GM12872 (cell line): ENCODE results near the gene PRKN.

Source experiments
- TF ChIP-seq, protein P1 (sequence below): IDR thresholded peaks from 3 replicates; pipeline ENCODE4 v1.5.1; 2011; ENCODE audit warnings: low read depth, mild to moderate bottlenecking, low read length, moderate library complexity; ENCODE audit not compliant: insufficient read depth

Gene PRKN

DNA sequence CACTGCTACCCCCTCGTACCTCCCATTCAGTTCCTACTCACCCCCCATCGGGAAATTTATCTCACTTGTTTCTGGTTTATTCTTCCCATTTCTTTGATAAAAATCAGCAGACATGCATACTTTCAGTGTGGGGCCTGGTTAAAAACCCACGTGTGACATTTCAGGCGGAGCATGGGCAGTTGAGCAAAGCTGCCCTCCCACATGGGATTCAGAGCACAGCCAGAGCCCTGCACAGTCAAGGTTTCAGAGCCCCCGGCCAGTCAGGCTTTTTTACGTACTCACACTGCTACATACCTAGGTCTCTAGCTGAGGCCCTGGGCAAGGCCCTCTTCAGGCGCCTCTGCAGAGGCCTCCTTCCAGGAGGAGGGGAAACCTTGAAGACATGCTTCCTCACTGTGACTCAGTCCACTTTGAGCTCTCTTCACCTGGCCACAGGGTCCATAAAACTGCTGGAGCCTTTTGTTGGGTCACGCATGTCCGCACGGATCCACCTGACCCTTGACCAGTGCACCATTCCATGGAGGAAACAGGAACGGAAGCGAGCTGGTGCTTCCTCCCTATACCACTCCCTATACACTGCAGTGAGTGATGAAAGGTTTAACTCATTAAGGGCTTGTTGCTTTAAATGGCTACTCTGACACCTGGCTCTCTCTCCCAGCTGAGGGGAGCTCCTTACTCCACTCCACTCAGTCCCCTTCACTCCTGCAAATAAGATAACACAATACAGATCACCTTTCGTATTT, 713.3 kb downstream of the PRKN start:
- TF ChIP-seq, protein P1, sequence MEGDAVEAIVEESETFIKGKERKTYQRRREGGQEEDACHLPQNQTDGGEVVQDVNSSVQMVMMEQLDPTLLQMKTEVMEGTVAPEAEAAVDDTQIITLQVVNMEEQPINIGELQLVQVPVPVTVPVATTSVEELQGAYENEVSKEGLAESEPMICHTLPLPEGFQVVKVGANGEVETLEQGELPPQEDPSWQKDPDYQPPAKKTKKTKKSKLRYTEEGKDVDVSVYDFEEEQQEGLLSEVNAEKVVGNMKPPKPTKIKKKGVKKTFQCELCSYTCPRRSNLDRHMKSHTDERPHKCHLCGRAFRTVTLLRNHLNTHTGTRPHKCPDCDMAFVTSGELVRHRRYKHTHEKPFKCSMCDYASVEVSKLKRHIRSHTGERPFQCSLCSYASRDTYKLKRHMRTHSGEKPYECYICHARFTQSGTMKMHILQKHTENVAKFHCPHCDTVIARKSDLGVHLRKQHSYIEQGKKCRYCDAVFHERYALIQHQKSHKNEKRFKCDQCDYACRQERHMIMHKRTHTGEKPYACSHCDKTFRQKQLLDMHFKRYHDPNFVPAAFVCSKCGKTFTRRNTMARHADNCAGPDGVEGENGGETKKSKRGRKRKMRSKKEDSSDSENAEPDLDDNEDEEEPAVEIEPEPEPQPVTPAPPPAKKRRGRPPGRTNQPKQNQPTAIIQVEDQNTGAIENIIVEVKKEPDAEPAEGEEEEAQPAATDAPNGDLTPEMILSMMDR, result no peak

DNA sequence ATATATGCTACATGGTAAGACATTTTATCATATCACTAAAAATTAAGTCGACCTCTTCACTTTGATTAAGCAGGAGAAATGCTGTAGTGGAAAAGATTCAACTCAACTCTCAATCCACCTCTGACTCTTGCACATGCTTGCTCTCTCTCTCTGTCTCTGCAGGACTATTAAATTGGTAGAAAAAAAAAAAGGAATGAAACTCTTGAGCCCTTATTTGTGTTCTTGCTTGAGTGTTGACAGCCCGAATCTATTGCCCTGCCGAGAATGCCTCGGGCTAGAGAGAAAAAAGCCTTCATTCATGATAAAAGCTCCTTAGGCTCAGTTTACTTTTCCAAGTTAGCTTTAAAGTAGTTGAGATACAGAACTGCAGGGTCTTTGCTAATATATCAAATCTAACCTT, 722.2 kb downstream of the PRKN start:
- TF ChIP-seq, protein P1, result no peak

DNA sequence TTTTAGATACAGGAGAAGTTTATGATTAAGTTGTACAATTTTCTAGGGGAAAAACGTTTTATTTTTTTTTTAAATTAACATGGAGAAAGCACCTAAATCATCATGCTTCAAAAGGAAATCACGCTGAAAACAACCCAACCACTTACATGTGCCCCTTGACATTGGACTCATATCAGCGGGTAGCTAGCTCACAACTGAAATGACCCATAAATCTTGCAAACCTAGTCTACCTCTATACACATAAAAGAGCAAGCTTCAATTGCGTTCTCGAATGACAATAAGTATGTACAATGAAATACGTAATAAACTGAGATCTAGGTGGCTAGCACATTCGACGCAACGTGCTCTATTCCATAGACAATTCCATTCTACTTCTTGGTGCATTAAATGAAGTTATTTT, 730.8 kb downstream of the PRKN start:
- TF ChIP-seq, protein P1, result no peak

DNA sequence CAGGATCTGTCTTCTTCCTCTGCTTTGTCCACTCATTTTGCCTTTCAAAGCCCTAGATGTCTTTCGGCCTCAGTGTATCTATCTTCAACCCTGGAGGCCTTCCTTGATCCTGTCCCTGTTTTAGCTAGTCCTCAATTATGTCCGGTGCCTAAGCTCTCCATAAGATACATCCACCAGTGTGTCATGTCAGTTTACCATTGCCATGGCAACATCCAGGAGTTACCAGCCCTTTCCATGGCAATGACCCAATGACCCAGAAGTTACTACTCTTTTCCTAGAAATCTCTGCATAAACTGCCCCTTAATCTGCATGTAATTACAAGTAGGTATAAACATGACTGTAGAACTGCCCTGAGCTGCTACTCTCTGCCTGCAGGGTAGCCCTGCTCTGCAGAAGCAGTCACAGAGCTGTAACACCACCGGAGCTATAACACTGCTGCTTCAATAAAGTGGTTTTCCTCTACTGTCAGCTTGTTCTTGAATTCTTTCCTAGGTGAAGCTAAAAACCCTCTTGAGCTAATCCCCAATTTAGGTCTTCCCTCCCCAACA, 741.6 kb downstream of the PRKN start:
- TF ChIP-seq, protein P1, result no peak

DNA sequence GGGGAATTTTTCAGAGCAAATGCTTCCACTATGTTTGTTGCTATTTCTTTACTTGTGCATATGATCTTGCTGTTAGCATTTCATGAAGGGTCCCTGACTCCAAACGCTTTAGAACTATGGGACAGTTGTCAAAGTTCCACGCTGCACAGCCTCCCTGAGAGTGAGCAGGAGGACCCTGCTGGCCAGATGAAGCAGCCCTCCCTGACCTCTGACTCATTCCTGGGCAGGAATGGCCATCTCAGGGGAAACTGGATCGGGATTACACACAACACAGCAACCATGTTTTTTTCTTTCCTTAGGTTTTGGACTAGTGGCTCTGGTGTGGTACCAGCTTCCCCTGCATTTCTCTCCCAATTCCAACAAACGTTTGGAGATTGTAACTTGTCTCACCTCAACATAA, 742.9 kb downstream of the PRKN start:
- TF ChIP-seq, protein P1, result no peak

DNA sequence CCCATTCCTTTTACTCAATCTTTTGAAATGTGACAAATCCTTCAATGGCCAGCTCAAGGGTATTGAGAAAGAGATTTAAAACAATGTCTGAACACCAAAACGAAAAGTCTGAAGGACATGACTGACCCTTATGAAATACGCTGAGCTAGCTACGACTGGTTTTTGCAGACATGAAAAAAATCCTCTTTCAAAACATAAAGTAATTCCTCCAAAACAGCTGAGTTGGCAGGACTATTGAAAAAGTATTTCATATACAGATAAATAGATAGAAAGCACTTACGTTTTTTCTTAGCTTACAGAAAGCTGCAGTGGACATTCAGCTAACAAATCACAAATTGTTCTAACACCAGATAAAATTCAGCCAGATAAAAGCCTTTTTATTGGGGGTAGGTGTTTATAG, 751.0 kb downstream of the PRKN start:
- TF ChIP-seq, protein P1, result no peak

DNA sequence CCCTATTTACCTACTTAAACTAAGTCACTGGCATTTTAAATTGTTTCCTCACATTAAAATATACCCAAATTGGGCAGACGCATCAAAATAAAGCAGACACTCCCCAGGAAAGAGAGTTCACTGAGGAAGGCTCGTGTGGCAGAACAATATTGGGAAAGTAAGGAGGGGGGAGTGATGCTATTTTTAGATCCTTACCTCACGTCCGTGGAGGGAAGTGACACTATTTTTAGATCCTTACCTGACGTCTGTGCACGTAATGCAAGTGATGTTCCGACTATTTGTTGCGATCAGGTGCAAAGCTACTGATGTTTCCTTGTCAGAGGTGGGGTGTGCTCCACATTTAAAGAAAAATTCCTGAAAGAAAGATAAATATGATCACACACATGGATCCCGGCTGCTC, 754.5 kb downstream of the PRKN start:
- TF ChIP-seq, protein P1, result no peak
